GM19455 (cell line): ENCODE data around the gene CDH13.

Experiments used
- ATAC-seq: cut with Tn5 transposase; IDR thresholded peaks from one replicate; pipeline ENCODE4 v1.9.1; 2021; ENCODE audit not compliant: unreplicated experiment

Gene CDH13

DNA sequence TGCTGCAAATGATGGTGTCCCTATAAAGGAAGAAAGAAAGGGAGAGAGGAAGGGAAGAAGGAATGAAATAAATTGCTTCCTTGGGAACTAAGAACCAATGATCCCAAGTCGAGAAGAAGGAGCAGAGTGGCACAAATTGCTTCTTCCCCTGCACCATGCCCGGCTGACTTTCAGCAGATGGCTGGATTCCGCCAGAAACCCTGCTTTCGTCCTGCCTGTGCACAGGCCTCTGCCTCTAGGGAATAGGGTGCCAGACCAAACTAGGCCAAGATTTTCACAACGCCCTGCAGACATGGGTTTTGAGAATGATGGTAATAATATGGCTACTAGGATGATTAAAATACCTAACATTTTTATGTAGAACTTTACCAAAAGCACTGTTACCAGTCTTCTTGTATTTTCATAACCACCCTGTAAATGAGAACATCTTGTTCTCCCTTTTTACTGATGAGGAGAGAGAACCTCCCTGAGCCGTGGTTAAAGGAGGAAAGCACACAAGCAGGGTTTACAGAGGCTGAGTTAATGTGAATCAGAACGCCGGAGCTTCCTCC is 1058.9 kb downstream of the CDH13 start:
- ATAC-seq: no peak

GRCh38 chr16:83686726-83687125 is 1060.0 kb downstream of the CDH13 start:
- ATAC-seq: no peak

- ATAC-seq: no peak
Measured at GRCh38 chr16:83689385-83689831, 1062.6 kb downstream of the CDH13 start.

DNA sequence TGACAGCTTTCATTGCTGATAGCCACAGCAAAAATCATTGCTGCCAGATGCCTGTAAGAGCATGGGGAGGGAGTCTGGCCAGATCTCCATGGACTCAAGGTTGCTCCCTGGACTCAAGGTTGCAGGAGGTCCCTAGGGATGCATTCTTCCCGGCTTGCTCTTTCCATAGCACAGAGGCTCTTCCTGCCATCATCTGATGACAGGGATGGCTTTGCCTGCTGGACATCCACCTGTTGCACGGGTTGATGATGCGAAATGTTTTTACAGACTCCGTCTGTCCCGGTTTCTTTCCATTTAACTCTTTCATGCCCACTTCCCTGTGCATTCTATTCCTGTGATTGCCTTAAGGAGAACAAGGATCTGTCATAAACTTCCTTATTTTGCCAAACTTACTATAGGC is 1065.5 kb downstream of the CDH13 start:
- ATAC-seq: no peak

DNA sequence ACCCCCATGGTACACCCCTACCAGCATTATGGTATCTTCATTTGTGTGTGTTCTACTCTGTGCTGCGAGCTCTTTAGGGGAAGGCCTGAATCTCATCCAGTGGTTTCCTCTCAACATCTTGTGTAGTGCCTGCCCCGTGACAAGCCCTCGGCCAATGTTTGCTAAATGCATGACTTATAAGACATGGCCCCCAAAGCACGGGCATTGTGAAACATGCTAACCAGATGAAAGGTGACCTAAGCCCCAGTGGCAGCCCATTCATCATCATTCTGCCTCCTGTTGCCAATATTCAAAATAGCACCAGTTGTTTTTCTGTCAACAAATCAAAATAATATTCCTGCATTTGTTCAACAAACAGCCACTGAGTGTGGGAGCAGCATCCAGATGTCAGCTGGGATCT is 1072.2 kb downstream of the CDH13 start:
- ATAC-seq: no peak

DNA sequence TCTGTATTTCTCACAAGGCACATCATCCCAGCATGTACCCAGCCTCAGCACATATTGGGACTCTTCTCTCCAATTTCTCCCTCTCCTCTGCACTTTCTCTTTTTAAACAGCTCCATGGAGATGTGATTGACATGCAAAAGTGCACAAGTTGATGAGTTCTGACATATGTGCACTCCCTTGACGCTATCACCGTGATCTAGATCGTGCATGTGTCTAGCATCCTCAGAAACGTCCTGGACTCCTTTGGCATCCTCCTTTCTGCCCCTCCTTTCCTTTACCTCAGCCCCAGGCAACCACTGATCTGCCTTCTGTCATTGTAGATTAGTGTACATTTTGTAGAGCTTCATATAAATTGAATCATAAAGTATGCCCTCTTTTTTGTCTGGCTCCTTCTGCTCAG is 1073.0 kb downstream of the CDH13 start:
- no peak for ATAC-seq

DNA sequence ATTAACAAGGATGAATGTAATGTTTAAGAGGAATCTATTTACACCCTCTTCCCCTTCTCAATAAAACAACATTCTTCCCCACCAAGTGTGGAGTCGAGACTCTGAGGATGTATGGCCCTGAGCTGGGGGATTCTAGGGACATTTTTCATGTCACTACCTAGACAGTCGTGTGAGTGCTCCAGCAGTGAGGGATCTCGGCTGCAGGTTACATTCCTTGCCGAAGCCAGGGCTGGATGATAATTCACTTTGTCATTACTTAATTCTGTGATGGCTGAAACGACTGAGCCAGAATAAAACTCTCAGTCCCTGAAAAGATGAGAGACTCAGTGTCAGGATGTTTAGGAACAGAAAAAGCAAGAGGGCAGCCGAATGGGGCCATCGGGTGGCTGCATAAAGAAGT is 1074.1 kb downstream of the CDH13 start:
- no peak for ATAC-seq

GRCh38 chr16:83701494-83701893 is 1074.7 kb downstream of the CDH13 start:
- no peak for ATAC-seq

GRCh38 chr16:83704656-83705055 is 1077.9 kb downstream of the CDH13 start:
- no peak for ATAC-seq

DNA sequence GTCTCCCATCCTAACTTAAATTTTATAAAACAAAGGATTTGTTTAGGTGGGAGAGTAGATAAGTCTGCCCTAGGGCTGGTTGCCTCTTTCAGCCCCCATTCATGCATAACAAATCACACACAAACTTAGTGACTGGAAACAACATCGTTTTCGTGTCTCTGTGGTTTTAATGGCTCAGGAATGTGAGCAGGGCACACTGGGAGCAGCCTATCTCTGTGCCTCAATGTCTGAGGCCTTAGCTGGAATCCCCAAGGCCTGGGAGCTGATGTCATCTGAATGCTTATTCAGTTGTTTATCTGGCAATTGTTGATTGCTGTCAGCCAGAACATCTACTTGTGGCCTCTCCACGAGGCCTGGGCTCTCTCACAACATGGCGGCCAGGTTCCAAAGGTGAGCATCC is 1079.1 kb downstream of the CDH13 start:
- ATAC-seq: no peak

DNA sequence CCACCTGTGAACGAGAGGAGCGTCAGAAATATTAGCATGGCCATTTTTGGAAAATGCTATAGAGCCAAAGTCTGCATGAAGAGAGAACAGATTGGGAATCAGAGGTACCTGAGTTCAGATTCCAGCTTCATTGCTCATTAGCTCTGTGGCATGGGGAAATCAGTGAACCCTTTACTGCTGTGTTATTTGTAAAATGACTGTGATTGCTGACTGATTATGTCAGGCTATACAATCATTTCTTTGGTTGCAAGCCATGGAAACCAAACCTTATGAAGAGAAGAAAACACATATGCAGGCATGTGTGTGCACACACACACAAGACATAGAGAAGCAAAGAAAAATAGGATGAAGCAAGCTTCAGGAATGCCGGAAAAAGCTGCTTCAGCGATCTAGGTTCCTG is 1079.6 kb downstream of the CDH13 start:
- no peak for ATAC-seq

DNA sequence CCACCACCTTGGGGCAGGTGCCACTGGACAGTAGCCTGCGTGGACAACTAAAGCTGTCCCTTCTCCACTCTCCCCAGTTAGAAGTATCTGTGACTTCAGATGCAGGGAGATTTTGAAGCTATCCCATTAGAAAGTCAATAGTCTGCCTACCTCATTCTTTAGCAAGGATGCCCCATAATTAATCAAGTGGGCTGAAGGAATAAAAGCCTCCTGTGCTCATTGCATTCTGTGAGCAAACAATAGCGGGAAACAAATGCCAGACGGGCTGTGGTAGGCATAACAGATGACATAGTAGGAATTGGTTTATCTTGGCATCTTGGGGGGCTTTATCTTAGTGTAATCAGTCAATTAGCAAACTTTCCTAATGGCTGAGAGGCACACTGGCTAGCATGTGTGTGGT is 1084.3 kb downstream of the CDH13 start:
- no peak for ATAC-seq

DNA sequence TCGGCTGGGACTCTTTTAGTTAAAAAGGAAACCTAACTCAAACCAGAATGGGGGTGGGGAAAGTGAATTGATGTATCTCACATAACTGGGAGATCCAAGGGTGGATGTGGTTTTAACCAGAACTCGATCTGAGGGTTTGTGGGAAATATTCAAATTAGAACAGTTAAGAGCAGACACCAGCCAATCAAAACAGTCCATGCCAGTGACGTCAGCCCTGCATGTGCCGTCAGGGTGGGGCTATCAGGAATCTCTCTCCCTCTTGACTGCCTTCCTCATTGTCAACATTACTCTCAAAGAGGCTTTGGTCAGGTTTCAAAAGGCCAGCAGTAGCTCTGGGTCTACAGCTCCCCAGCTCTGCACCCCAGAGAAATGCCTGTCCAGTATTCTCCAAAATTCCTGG is 1086.8 kb downstream of the CDH13 start:
- ATAC-seq: no peak

- ATAC-seq: no peak
Measured at GRCh38 chr16:83714286-83714685, 1087.5 kb downstream of the CDH13 start.

GRCh38 chr16:83715217-83715920 is 1088.6 kb downstream of the CDH13 start:
- ATAC-seq: no peak

GRCh38 chr16:83717308-83717707 is 1090.5 kb downstream of the CDH13 start:
- no peak for ATAC-seq

DNA sequence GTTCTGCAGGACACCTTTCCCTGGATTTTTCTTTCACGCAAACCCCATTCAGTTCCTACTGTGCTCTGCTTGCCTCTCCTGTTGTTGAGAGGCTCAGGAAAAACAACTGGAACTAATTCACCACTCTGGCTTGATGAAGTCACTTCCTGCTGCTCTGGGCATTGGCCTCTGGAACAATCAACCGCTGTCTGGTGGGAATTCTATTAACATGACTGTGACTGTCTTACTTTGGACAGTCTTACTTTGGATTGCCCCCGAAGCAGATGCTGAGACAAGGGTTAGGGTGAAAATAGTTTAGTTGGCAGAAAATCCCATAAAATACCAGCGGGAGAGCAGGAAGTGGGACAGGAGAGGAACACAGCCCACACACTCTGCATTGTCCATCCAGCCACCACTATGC is 1091.0 kb downstream of the CDH13 start:
- ATAC-seq: no peak

- ATAC-seq: no peak
Measured at GRCh38 chr16:83720213-83720612, 1093.4 kb downstream of the CDH13 start.

DNA sequence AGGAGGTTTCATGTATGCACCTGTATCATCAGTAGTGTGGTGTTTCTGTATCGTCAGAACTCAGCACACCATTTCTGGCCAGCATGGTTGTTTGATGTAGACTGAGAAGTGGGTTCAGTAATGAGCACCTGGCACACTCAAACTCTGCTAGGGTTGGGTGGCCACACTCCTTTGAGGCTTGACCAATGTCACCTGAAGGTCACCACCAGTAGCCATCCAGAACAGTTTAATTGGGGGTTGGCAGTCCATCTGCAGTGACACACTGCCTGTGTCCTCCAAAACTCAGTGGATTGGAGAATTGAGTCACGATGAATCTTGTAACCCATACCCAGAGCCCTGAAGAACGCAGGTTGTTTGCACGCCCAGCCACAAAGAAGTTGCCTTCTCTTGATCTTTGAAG is 1094.2 kb downstream of the CDH13 start:
- no peak for ATAC-seq

DNA sequence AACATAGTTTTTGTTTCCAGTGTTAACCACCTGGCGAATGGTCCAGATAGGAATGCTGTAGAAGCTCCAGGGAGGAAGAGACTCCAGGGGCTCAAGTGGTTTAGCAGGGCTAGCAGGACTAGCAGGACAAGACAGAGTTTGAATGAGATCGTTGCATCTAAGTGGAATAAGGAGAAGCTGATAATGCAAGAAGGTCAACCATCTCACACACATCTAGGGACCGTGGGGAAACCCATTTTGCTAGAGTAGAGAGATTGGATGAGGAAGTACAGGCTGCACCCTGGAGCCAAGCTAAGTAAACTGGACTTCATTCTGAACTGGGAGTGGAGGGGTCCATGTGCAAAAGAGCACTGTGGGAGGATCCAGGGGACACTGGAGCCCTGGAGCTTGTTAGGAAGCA is 1094.9 kb downstream of the CDH13 start:
- no peak for ATAC-seq

GRCh38 chr16:83722456-83723183 is 1095.9 kb downstream of the CDH13 start:
- no peak for ATAC-seq

- no peak for ATAC-seq
Measured at GRCh38 chr16:83723244-83723643, 1096.5 kb downstream of the CDH13 start.
